ENCODE data around the gene IL13RA2. TPM values are rescaled to one million over a fixed set of nuclear protein-coding genes. Genes with fewer than 3 reads are reported as not detected.

IL13RA2 gene
- polyA plus RNA-seq, 2 of the 4 experiments (the other 2 are of a cell fraction): not detected

- ChIA-PET CTCF (no interaction called here), POLR2A (no interaction called here)
- no peak for TF ChIP-seq CHD4 (IDR thresholded peaks at IDR 0.05; ENCODE audit: borderline replicate concordance)
- Histone ChIP-seq H3K4me1 (no peaks in the 10 kb centered on the region), H3K4me3 (no peak overlapping the region), H3K4me2 (no peak overlapping the region), H3K9me3 (no peaks in the 10 kb centered on the region), H3K27ac (no peak overlapping the region)
- no peak for DNase-seq (ENCODE audit: low read depth in 1 of 2, low spot score in 1 of 2)
- no peak for ATAC-seq
- FAIRE-seq: no peak
Measured at GRCh38 chrX:115047181-115047580, 29.8 kb upstream of the IL13RA2 start.

GRCh38 chrX:115040417-115040816, 23.0 kb upstream of the IL13RA2 start:
- CTCF ChIA-PET: no interaction called here

DNA sequence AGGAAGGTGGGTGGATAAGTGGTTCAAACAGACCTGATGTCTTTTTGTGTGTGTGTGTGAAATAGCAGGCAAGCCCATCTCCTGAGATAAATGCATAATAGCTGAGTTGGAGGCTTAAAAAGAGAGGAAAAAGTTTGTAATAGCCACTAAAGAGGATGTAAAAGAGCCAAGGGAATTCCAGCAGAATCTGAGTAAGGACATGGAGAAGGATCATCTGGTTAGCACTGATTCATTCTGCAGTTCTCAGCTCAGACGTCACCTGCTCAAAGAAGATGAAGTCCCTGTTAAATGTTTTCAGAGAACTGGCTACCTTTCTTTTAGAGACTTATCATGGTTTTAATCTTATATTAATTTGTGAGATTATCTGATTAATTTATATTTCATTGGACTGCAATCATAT, 21.0 kb upstream of the IL13RA2 start:
- no peak for DNase-seq (ENCODE audit: low read depth in 1 of 2, low spot score in 1 of 2)
- no peak for FAIRE-seq
- TF ChIP-seq USF2 (IDR thresholded peaks at IDR 0.05) (no peak), NR3C1 (IDR thresholded peaks at IDR 0.05) (no peak), HOXB5 (CRISPR knock-in tag; IDR thresholded peaks at IDR 0.05) (no peak), SREBF2 (IDR thresholded peaks at IDR 0.05) (no peak), ESRRA (IDR thresholded peaks at IDR 0.05; ENCODE audit: borderline replicate concordance, low read length) (no peak), EHF (CRISPR knock-in tag; IDR thresholded peaks at IDR 0.05) (no peak), GATA3 (IDR thresholded peaks at IDR 0.05; ENCODE audit: borderline replicate concordance) (no peak), MYC (IDR thresholded peaks at IDR 0.05; ENCODE audit: borderline replicate concordance, low read length) (no peak), JUN (IDR thresholded peaks at IDR 0.05) (no peak), CBX8 (IDR thresholded peaks at IDR 0.05) (no peak), E2F6 (IDR thresholded peaks at IDR 0.05; ENCODE audit: borderline replicate concordance, low read depth) (no peak), NPAS2 (CRISPR knock-in tag; IDR thresholded peaks at IDR 0.05; ENCODE audit: borderline replicate concordance) (no peak), POLR2A (IDR thresholded peaks at IDR 0.05; ENCODE audit: low read length) (no peak), NFE2L2 (conservative IDR thresholded peaks at IDR 0.05; ENCODE audit: low read length) (no peak), EHMT2 (IDR thresholded peaks at IDR 0.05; ENCODE audit: low read depth) (no peak)
- TF ChIP-seq, protein P1, sequence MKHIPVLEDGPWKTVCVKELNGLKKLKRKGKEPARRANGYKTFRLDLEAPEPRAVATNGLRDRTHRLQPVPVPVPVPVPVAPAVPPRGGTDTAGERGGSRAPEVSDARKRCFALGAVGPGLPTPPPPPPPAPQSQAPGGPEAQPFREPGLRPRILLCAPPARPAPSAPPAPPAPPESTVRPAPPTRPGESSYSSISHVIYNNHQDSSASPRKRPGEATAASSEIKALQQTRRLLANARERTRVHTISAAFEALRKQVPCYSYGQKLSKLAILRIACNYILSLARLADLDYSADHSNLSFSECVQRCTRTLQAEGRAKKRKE (CRISPR knock-in tag; IDR thresholded peaks at IDR 0.05; ENCODE audit: low read depth): no peak
- TF ChIP-seq, protein P2, sequence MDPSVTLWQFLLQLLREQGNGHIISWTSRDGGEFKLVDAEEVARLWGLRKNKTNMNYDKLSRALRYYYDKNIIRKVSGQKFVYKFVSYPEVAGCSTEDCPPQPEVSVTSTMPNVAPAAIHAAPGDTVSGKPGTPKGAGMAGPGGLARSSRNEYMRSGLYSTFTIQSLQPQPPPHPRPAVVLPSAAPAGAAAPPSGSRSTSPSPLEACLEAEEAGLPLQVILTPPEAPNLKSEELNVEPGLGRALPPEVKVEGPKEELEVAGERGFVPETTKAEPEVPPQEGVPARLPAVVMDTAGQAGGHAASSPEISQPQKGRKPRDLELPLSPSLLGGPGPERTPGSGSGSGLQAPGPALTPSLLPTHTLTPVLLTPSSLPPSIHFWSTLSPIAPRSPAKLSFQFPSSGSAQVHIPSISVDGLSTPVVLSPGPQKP (IDR thresholded peaks at IDR 0.05; ENCODE audit: low read depth, low read length): no peak
- TF ChIP-seq, protein P3, sequence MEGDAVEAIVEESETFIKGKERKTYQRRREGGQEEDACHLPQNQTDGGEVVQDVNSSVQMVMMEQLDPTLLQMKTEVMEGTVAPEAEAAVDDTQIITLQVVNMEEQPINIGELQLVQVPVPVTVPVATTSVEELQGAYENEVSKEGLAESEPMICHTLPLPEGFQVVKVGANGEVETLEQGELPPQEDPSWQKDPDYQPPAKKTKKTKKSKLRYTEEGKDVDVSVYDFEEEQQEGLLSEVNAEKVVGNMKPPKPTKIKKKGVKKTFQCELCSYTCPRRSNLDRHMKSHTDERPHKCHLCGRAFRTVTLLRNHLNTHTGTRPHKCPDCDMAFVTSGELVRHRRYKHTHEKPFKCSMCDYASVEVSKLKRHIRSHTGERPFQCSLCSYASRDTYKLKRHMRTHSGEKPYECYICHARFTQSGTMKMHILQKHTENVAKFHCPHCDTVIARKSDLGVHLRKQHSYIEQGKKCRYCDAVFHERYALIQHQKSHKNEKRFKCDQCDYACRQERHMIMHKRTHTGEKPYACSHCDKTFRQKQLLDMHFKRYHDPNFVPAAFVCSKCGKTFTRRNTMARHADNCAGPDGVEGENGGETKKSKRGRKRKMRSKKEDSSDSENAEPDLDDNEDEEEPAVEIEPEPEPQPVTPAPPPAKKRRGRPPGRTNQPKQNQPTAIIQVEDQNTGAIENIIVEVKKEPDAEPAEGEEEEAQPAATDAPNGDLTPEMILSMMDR (IDR thresholded peaks at IDR 0.05): no peak
- TF ChIP-seq, protein P4, sequence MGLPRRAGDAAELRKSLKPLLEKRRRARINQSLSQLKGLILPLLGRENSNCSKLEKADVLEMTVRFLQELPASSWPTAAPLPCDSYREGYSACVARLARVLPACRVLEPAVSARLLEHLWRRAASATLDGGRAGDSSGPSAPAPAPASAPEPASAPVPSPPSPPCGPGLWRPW (IDR thresholded peaks at IDR 0.05): no peak
- TF ChIP-seq, protein P5, sequence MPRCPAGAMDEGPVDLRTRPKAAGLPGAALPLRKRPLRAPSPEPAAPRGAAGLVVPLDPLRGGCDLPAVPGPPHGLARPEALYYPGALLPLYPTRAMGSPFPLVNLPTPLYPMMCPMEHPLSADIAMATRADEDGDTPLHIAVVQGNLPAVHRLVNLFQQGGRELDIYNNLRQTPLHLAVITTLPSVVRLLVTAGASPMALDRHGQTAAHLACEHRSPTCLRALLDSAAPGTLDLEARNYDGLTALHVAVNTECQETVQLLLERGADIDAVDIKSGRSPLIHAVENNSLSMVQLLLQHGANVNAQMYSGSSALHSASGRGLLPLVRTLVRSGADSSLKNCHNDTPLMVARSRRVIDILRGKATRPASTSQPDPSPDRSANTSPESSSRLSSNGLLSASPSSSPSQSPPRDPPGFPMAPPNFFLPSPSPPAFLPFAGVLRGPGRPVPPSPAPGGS (IDR thresholded peaks at IDR 0.05): no peak
- Histone ChIP-seq H3K9me3 (no peaks in the 10 kb centered on the region), H3K4me1 (no peaks in the 10 kb centered on the region), H3K4me2 (no peak overlapping the region), H3K27ac (no peak overlapping the region), H3K4me3 (no peak overlapping the region)
- ChIA-PET POLR2A (no interaction called here), CTCF (no interaction called here)
- no peak for ATAC-seq
- 4% methylated on average over 1 of the region's 1 CpG for WGBS (ENCODE audit: missing lambda C conversion rate)

More at GRCh38 chrX:115040417-115040816, 23.0 kb upstream of the IL13RA2 start:
- Histone ChIP-seq H3K4me1 (no peaks in the 10 kb centered on the region), H3K4me3 (no peak overlapping the region), H3K4me2 (no peak overlapping the region), H3K27ac (no peak overlapping the region), H3K9me3 (no peaks in the 10 kb centered on the region)
- TF ChIP-seq HDAC2 (IDR thresholded peaks at IDR 0.05) (no peak), HOXA7 (CRISPR knock-in tag; IDR thresholded peaks at IDR 0.05) (no peak), HEYL (CRISPR knock-in tag; IDR thresholded peaks at IDR 0.05) (no peak), MAFK (IDR thresholded peaks at IDR 0.05; ENCODE audit: partially characterized antibody) (no peak), HOXB5 (CRISPR knock-in tag; IDR thresholded peaks at IDR 0.05) (no peak), USF2 (IDR thresholded peaks at IDR 0.05) (no peak), RAD21 (conservative IDR thresholded peaks at IDR 0.05 in 1 of 2, IDR thresholded peaks at IDR 0.05 in 1 of 2) (no peak), RNF2 (IDR thresholded peaks at IDR 0.05; ENCODE audit: borderline replicate concordance, low read depth) (no peak), FOXS1 (CRISPR knock-in tag; IDR thresholded peaks at IDR 0.05) (no peak)
- no peak for FAIRE-seq
- DNase-seq (ENCODE audit: low read depth in 1 of 2, low spot score in 1 of 2): no peak
- POLR2A ChIA-PET: no interaction called here
- no peak for ATAC-seq
- 48% methylated on average over 4 of the region's 4 CpGs for WGBS (ENCODE audit: missing lambda C conversion rate)
